Epithelial cell of esophagus (primary cell): ENCODE measurements around the gene AASDHPPT.
"Not testable (repeated sequence)": the region's sequence is repeated elsewhere in the genome, so short reads cannot be mapped to it uniquely, and the experiment has no call there.

Source experiments
- DNase-seq: peaks from one replicate; pipeline ENCODE4 v3.0.0; 2010; ENCODE audit warnings: low read depth
- H3K4me3 ChIP-seq: 2 replicates; pipeline ENCODE4 v1.5.1; 2011; ENCODE audit warnings: mild to moderate bottlenecking, low read length, control low read depth
- CTCF ChIP-seq: IDR thresholded peaks from 2 replicates; pipeline ENCODE4 v1.5.1; 2011; ENCODE audit warnings: low read depth, mild to moderate bottlenecking, low read length, control low read depth, inconsistent platforms; ENCODE audit not compliant: insufficient read depth; ENCODE audit errors: missing control alignments

The AASDHPPT gene

GRCh38 chr11:106047631-106048030, 29.8 kb upstream of the AASDHPPT start:
- DNase-seq = no peak
- TF ChIP-seq CTCF = no peak

GRCh38 chr11:106049727-106050476, 27.6 kb upstream of the AASDHPPT start:
- H3K4me3 ChIP-seq = no peak overlapping the region
- no peak for DNase-seq
- no peak for TF ChIP-seq CTCF

More at GRCh38 chr11:106047631-106048030, 29.8 kb upstream of the AASDHPPT start:
- H3K4me3 ChIP-seq = no peak overlapping the region

GRCh38 chr11:106051103-106051502, 26.4 kb upstream of the AASDHPPT start:
- TF ChIP-seq CTCF = no peak
- no peak for DNase-seq

GRCh38 chr11:106058377-106058776, 19.1 kb upstream of the AASDHPPT start:
- DNase-seq, H3K4me3 ChIP-seq: not testable (repeated sequence)

More at GRCh38 chr11:106051103-106051502, 26.4 kb upstream of the AASDHPPT start:
- H3K4me3 ChIP-seq = no peak overlapping the region

GRCh38 chr11:106059617-106060016, 17.8 kb upstream of the AASDHPPT start:
- DNase-seq = no peak
- no peak overlapping the region for H3K4me3 ChIP-seq

GRCh38 chr11:106061249-106061784, 16.1 kb upstream of the AASDHPPT start:
- no peak for TF ChIP-seq CTCF
- no peak overlapping the region for H3K4me3 ChIP-seq
- no peak for DNase-seq

More at GRCh38 chr11:106059617-106060016, 17.8 kb upstream of the AASDHPPT start:
- TF ChIP-seq CTCF = no peak

GRCh38 chr11:106061954-106062949, 15.2 kb upstream of the AASDHPPT start:
- TF ChIP-seq CTCF = no peak
- no peak overlapping the region for H3K4me3 ChIP-seq
- no peak for DNase-seq
